D721Med (cell line): Measurements from ENCODE around the gene TACR1.

Experiments used
- DNase-seq: peaks from one replicate; pipeline ENCODE4 v3.0.0; 2011; ENCODE audit warnings: low spot score; ENCODE audit not compliant: insufficient read length
- FAIRE-seq: peaks from 2 replicates; lab custom pipeline; 2011; peaks lifted over from hg19 to GRCh38; lab: Jason Lieb, UNC
- TF ChIP-seq, protein P1 (sequence below): IDR thresholded peaks from 2 replicates; pipeline ENCODE4 v1.5.1; 2012; ENCODE audit warnings: mild to moderate bottlenecking, control low read depth; ENCODE audit not compliant: insufficient read depth; ENCODE audit errors: missing control alignments

Gene TACR1

DNA sequence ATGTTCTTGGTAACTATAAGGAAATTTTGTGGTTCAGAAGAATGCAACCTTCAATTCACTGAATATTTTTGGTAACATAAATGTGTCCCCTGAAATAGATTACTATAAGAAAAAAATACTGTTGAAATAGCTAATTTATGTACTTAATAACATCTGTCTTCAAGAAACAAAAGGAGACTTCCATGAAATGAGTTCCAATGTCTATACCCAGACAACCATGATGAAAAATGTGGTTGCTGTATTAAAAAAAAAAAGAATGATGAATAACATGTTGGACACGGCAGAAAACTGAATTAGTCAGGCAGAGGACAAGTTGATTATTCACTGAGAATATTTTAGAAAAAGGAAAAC, 98.5 kb downstream of the TACR1 start:
- DNase-seq = no peak
- no peak for FAIRE-seq
- TF ChIP-seq, protein P1, sequence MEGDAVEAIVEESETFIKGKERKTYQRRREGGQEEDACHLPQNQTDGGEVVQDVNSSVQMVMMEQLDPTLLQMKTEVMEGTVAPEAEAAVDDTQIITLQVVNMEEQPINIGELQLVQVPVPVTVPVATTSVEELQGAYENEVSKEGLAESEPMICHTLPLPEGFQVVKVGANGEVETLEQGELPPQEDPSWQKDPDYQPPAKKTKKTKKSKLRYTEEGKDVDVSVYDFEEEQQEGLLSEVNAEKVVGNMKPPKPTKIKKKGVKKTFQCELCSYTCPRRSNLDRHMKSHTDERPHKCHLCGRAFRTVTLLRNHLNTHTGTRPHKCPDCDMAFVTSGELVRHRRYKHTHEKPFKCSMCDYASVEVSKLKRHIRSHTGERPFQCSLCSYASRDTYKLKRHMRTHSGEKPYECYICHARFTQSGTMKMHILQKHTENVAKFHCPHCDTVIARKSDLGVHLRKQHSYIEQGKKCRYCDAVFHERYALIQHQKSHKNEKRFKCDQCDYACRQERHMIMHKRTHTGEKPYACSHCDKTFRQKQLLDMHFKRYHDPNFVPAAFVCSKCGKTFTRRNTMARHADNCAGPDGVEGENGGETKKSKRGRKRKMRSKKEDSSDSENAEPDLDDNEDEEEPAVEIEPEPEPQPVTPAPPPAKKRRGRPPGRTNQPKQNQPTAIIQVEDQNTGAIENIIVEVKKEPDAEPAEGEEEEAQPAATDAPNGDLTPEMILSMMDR = no peak

DNA sequence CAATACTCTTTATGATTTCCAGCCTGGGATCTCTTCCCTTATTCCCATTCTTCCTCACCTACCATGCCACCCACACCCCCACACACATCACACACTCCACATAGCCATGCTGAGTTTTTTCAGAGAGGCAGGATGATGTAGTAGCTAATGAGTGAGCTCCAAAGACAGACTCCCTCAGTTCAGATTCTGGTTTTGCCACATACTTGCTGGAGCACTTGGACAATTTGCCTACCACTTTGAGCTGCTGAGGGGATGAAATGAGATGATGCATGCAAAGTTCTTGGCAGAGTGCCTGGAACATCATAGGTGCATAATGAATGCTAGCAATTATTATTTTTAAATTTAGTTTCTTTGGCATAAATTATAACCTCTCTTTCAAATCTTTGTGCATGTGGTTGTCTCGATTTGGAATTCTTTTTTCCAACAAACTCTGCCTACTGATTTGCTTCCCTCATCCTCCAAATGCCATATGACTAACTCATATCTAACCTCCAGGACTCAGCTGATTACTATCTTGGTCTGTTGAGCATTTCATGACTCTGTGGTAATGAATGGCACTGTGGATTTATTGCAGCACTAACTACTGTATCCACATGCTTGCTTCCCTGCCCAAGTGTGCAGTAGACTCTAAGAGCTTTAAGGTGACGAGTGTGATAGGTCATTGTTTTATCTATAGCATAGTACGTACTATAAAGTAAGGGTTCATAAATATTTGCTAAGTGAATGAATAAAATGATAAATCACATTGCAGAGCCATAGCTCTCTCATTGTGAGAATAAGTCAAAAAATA, 99.1 kb downstream of the TACR1 start:
- FAIRE-seq = no peak
- TF ChIP-seq, protein P1 = no peak
- DNase-seq = no peak

DNA sequence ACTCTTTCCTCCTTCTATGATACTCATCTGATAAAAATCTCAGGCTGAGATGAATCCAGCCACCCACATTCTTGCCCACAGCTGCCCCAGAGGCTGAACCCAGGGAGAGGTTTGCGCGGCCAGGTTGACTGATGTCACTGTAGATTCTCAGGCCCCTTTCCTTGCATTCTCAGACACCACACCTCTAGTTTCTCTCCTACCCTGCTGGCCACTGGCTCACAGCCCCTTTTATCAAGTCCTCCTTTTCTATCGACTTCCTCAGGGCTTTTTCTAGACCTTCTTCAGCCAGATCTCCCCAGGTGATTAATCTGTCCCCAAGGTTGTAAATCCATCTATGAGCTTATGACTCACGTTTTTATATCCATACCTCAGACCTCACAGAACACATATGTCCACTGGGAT, 99.8 kb downstream of the TACR1 start:
- FAIRE-seq (no peak), DNase-seq (no peak)
- TF ChIP-seq, protein P1 = no peak

DNA sequence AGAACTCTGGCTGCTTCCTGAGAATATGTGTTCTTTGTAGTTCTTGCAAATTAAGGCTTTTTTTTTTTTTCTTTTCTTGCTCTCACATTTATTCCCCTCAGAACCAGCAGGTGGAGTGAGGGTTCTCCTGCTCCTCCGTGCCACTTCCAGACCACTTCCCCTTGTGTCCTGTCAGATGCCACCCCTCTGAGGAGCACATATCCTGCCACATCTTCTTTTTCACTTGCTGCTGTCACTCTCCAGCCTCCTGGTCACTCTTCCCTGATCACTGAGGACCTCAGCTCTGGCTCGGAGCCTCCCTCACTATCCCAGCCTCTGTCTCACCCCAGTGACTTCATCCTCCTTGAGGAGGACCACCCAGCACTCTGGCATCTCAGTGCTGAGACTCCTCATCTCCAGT, 100.5 kb downstream of the TACR1 start:
- FAIRE-seq (no peak), DNase-seq (no peak)
- TF ChIP-seq, protein P1 = no peak

DNA sequence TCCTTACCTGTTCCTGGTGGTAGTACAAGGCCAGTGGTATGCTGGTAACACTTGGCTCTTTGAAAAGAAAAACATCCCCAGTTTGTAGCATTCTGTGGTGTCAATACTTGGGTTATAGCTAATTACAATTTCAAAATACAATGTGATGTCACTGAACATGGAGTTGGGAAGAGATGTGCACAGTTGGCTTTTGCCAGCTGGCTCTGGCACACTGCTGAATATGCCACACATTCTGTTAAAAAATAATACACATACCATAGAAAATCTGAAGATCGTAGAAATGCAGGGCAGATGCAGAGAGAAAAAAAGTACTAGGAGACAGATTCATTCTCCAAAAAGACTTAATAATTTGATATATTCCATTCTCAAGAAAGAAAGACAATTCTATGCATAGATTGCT, 101.5 kb downstream of the TACR1 start:
- DNase-seq (no peak), FAIRE-seq (no peak)
- TF ChIP-seq, protein P1 = no peak

DNA sequence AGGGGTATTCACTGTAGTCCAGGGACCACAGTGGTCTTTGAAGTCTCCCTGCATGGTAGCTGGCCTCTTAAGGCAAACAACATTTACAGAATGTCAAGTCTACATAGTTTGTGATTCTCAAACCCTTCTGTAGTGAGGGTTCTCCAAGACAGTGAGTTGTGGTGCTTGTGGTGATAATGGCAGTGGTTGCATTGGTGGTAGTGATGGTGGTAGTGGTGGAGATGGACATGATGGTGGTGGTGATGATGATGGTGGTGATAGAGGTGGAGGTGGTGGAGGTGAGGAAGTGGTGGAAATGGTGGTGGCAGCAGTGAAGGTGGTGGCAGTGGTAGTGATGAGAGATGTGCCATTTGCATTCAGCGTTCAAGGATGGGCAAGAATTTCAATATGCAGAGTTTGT, 104.9 kb downstream of the TACR1 start:
- DNase-seq (no peak), FAIRE-seq (no peak)
- TF ChIP-seq, protein P1 = no peak

DNA sequence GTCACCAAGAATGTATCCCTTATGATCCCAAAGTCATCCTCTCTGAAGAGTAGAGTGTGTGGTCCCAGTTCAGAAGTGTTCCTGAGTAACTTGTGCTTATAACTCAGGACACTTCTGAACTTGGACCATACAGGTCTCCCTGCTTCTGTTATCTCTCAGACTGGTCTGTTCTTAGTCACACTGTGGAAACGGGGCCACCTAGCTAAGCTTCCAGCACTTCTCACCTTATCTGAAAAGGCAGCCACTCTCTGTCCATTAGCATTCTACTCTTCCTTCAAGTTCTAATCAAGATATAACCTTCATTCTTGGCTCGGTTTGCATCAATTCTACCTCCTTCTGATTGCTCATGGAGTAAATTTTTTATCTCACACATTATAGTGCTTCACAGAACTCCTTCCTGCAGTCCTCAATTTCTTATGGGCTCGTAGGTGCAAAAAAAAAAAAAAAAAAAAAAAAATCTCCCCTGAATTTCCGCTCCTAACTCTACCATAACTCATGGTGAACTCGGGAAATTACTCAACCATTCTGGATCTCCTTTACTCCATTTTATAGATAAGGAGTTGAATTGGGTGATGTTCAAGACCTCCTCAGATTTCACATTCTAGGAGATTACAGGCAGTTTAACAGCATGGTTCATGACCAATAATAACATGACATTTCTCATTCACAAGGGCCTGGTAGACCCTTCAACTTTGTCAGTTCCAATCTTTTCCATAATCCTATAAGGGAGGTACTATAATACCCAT, 108.4 kb downstream of the TACR1 start:
- TF ChIP-seq, protein P1 = no peak
- FAIRE-seq (no peak), DNase-seq (no peak)
